Peyer's patch (tissue), 4 donors: ENCODE results near the gene TBC1D2. TPM values are rescaled to one million over a fixed set of nuclear protein-coding genes. Genes with fewer than 3 reads are reported as not detected.

ENCODE experiments used
- DNase-seq, 3 donors: peaks; one replicate each; pipeline ENCODE4 v3.0.0-alpha.2; 2017 to 2019
- H3K27ac ChIP-seq, 4 donors: fragments of 200-600 bp; sonication (generic); one replicate each; pipeline ENCODE4 v1.5.1; 2016 to 2019
- H3K27me3 ChIP-seq, 2 donors: fragments of 200-600 bp; sonication (generic); one replicate each; pipeline ENCODE4 v1.5.1; 2019
- H3K36me3 ChIP-seq, 3 donors: fragments of 200-600 bp; sonication (generic); one replicate each; pipeline ENCODE4 v1.5.1; 2016 to 2019
- H3K4me1 ChIP-seq, 4 donors: fragments of 200-600 bp; sonication (generic); one replicate each; pipeline ENCODE4 v1.5.1; 2016 to 2019
- H3K4me3 ChIP-seq, 4 donors: fragments of 200-600 bp; sonication (generic); 1 replicate in 3 of 4; 2 replicates in 1 of 4; pipeline ENCODE4 v1.5.1; 2016 to 2019; ENCODE audit warnings: mild to moderate bottlenecking in 1 of 4
- H3K9me3 ChIP-seq, 4 donors: fragments of 200-600 bp; sonication (generic); one replicate each; pipeline ENCODE4 v1.5.1; 2016 to 2019; ENCODE audit warnings: mild to moderate bottlenecking in 1 of 4
- POLR2A ChIP-seq, 2 donors: fragments of 450-650 bp; IDR thresholded peaks; one replicate each; pipeline ENCODE4 v1.5.1; 2017; ENCODE audit warnings: antibody characterized with exemption in 2 of 2, mild to moderate bottlenecking in 2 of 2, moderate library complexity in 2 of 2
- total RNA-seq, 4 donors: library from RNA; depleted of rRNA; stranded (reverse); fragments of >200 nt; gene quantifications; one replicate each; pipeline ENCODE4 v1.1.0, GENCODE V29; 2016
- TF ChIP-seq, protein P1 (sequence below), 6 experiments: fragments of 450-650 bp in 4 of 6; fragments of 200-600 bp in 2 of 6; sonication (generic) in 1 of 6; IDR thresholded peaks; one replicate each; pipeline ENCODE4 v1.5.1; 2017 to 2019; ENCODE audit warnings: antibody characterized with exemption in 6 of 6, mild to moderate bottlenecking in 3 of 6, moderate library complexity in 1 of 6

Gene TBC1D2
- total RNA-seq, 4 donors from 2014 or later, result 28.1 to 68.8 (median 48.4) TPM

DNA sequence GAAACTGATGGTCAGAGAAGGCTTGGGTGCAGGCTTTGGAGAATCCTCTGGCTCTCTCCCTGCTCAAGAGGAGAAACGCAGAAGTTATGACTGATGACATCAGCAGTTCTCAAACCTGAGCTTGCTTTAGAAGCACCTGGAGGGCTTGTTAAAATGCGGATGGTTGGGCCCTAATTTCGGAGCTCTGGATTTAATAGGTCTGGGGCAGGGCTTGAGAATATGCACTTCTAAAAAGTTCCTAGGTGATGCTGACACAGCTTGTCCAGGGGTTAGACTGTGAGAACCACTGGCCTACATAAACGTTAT lies 26.4 kb downstream of the TBC1D2 start:
- H3K9me3 ChIP-seq, result no peaks in the 10 kb centered on the region
- peaks cover 0 to 24% (median 0%) of the 10 kb centered on the region in 3 donors for H3K36me3 ChIP-seq
- no peak for DNase-seq
- H3K27me3 ChIP-seq, result no peaks in the 10 kb centered on the region
- H3K4me1 ChIP-seq, result peaks cover 0 to 60% (median 19%) of the 10 kb centered on the region in 4 donors
- TF ChIP-seq, protein P1, sequence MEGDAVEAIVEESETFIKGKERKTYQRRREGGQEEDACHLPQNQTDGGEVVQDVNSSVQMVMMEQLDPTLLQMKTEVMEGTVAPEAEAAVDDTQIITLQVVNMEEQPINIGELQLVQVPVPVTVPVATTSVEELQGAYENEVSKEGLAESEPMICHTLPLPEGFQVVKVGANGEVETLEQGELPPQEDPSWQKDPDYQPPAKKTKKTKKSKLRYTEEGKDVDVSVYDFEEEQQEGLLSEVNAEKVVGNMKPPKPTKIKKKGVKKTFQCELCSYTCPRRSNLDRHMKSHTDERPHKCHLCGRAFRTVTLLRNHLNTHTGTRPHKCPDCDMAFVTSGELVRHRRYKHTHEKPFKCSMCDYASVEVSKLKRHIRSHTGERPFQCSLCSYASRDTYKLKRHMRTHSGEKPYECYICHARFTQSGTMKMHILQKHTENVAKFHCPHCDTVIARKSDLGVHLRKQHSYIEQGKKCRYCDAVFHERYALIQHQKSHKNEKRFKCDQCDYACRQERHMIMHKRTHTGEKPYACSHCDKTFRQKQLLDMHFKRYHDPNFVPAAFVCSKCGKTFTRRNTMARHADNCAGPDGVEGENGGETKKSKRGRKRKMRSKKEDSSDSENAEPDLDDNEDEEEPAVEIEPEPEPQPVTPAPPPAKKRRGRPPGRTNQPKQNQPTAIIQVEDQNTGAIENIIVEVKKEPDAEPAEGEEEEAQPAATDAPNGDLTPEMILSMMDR (IDR thresholded peaks at IDR 0.05), result no peak
- no peak for TF ChIP-seq POLR2A (IDR thresholded peaks at IDR 0.05)
- H3K4me3 ChIP-seq, result no peak overlapping the region
- peak overlapping the region in 2 of 4 donors; percentile 54 to 72 for H3K27ac ChIP-seq

DNA sequence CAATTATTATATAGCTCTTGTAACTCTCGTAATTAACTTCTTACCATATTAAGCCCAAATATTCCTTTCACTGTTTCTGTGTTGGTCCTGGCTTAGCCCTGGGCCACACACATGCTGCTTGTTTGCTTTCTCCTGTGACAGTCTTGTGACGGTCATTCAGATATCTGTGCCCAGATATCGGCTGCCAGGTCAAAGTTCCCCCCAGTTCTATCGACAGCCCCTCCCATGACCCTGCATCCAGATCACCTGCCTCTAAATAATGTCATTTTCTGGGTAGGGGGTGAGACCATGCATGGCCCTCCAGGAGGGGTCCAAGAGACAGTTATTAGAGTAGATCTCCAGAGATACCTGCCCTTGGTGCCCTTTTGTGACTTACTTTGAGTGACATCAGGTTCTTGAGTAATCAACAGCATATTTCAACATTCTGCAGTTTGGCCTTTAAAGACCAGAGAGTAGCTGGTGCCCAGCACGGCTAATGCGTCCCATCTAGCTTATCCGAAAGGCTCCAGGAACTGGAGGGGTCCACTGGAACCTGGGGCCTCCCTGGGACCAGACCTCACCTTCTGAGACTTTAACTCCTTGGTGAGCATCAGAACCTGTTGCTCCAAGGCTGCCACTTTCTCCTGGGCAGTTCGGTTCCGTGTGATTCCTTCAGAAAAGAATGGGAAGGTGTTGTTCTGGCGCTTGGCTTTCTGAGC lies 26.9 kb downstream of the TBC1D2 start:
- Histone ChIP-seq H3K4me1 (peaks cover 0 to 55% (median 19%) of the 10 kb centered on the region in 4 donors), H3K27ac (peak overlapping the region in 3 of 4 donors; percentile 40 to 72 (median 54)), H3K4me3 (peak overlapping the region in 1 of 4 donors; percentile 5), H3K27me3 (no peaks in the 10 kb centered on the region), H3K9me3 (no peaks in the 10 kb centered on the region), H3K36me3 (peaks cover 0 to 24% (median 0%) of the 10 kb centered on the region in 3 donors)
- no peak for TF ChIP-seq POLR2A (IDR thresholded peaks at IDR 0.05)
- TF ChIP-seq, protein P1 (IDR thresholded peaks at IDR 0.05), result no peak
- peak in 1 of 3 donors; percentile 59 for DNase-seq

DNA sequence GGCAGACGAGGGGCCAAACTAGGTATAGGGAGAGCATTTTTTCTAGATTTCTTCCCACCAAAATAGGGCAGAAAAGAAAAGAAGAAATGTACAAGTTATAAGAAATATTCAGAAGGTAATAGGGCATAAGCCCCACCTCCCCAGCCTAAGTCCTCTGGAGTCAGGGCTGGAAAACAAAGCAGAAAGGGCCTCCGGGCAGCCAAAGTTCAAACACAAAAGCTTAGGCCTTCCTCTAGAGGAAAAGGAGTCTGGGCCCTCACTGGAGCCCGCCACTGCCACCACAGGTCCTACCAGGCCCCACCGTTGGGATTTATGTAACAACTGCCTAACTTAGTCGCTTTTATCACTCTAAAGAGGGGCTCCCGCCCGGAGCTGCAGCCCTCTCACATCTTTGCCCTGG lies 27.6 kb downstream of the TBC1D2 start:
- Histone ChIP-seq H3K27ac (peak overlapping the region in 3 of 4 donors; percentile 40 to 72 (median 54)), H3K4me3 (peak overlapping the region in 1 of 4 donors; percentile 5), H3K36me3 (peaks cover 0 to 24% (median 0%) of the 10 kb centered on the region in 3 donors), H3K27me3 (no peaks in the 10 kb centered on the region), H3K9me3 (no peaks in the 10 kb centered on the region), H3K4me1 (peaks cover 0 to 48% (median 19%) of the 10 kb centered on the region in 4 donors)
- DNase-seq, result no peak
- TF ChIP-seq, protein P1 (IDR thresholded peaks at IDR 0.05), result no peak
- TF ChIP-seq POLR2A (IDR thresholded peaks at IDR 0.05), result no peak

DNA sequence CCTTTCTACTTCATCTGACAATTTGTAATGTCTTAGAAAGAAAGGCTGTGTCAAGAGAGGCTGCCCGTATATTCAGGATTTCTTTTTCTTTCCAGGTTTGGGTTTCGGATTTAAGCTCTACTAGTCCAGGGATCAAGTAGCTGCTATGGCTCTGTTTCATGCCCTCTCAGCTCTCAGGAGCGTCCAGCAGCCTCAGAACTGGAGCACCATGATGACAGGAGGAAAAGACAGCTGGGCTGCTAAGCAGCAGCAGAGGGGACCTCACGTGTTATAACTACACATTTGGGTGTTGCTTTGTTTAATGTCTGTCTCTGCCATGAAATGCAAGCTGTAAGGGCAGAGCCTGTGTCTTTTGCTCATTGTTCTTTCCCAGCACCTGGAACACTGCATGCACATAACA lies 28.5 kb downstream of the TBC1D2 start:
- Histone ChIP-seq H3K27me3 (no peaks in the 10 kb centered on the region), H3K27ac (peak overlapping the region in 3 of 4 donors; percentile 27 to 69 (median 54)), H3K4me3 (no peak overlapping the region), H3K4me1 (peaks cover 0 to 44% (median 19%) of the 10 kb centered on the region in 4 donors), H3K9me3 (no peaks in the 10 kb centered on the region), H3K36me3 (peaks cover 0 to 24% (median 0%) of the 10 kb centered on the region in 3 donors)
- TF ChIP-seq POLR2A (IDR thresholded peaks at IDR 0.05), result no peak
- TF ChIP-seq, protein P1 (IDR thresholded peaks at IDR 0.05), result no peak
- no peak for DNase-seq

DNA sequence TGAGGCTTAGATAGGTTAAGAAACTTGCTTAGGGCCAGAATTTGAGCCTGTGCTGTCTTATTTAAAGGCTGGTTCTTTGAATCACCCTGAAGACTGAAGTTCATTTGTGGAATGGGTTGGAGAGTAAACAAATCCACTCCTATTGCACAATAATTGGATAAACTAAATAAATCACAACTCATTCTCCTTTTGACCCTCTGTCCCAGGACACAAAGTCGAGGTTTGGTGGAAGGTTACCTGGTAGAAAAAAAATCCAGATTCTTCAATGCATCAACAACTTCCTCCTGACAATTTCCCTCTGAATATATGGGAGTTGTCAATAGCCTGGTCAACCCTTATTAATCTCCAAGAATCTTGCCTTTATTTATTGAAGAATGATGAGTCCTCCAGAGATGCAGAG lies 28.9 kb downstream of the TBC1D2 start:
- no peaks in the 10 kb centered on the region for H3K27me3 ChIP-seq
- H3K4me3 ChIP-seq, result no peak overlapping the region
- H3K27ac ChIP-seq, result peak overlapping the region in 3 of 4 donors; percentile 27 to 69 (median 54)
- no peak for TF ChIP-seq POLR2A (IDR thresholded peaks at IDR 0.05)
- no peak for DNase-seq
- H3K9me3 ChIP-seq, result no peaks in the 10 kb centered on the region
- H3K4me1 ChIP-seq, result peaks cover 0 to 44% (median 18%) of the 10 kb centered on the region in 4 donors
- peaks cover 0 to 24% (median 0%) of the 10 kb centered on the region in 3 donors for H3K36me3 ChIP-seq

DNA sequence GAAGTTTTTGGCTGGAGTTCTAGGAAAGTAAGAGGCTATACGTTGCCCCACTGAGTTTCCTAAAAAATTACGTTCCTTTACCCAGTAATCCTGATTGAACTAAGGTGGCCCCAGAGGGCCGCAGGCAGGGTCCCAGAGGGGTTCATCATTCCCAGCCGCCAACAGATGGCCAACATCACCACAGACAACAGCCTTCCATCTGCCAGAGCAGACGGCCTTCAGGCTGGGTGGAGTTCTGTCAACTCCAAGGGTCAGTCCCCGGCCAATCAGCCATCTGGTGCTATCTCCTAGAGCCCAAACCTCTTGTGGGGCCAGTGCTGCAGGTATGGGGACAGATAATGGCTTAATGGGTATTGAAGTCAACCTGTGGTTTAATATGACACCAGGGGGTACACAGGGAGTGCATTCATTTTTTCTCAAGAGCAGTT lies 30.4 kb downstream of the TBC1D2 start:
- DNase-seq, result peak in 2 of 3 donors; percentile 71 to 79
- no peak overlapping the region for H3K4me3 ChIP-seq
- H3K4me1 ChIP-seq, result peaks cover 0 to 36% (median 17%) of the 10 kb centered on the region in 4 donors
- H3K27ac ChIP-seq, result peak overlapping the region in 1 of 4 donors; percentile 23
- H3K9me3 ChIP-seq, result no peaks in the 10 kb centered on the region
- H3K36me3 ChIP-seq, result peaks cover 0 to 30% (median 0%) of the 10 kb centered on the region in 3 donors
- H3K27me3 ChIP-seq, result no peaks in the 10 kb centered on the region
- TF ChIP-seq POLR2A (IDR thresholded peaks at IDR 0.05), result no peak
- TF ChIP-seq, protein P1 (IDR thresholded peaks at IDR 0.05), result no peak
